ENCODE measurements around the gene UROC1.

DNA sequence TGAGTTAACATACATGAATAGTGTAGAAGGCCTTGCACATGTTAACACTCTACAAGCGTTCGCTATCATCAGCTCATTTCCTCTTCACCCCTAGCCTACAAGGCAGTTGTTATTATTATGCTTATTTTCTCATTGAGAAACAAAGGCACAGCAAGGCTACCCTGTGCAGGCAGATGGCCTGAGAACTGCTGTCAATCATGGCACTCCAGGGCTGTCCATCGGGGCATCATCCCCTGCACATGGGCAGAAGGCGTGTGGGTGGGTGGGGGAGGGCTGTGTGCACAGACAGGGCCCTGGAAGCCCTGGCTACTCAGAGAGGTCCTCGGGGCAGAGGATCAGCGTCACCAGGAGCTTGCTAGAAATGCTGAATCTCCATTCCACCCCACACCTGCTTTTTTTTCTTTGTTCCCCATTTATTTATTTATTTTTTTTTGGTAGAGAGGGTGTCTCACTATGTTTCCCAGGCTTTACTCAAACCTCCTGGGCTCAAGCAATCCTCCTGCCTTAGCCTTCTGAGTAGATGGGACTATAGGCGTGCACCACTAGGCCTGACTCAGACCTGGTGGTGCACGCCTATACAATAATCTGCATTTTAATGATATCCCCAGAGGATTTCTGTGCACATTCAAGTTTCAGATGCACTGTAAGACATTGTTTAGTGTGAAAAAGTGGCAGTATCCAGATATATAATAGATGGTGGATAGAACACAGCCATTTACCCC is 32.2 kb downstream of the UROC1 start:
- TF ChIP-seq GATA3 (IDR thresholded peaks at IDR 0.05; ENCODE audit: low read depth, low read length) (no peak), GATA2 (IDR thresholded peaks at IDR 0.05; ENCODE audit: low read depth, low read length) (no peak)
